GM19438 (cell line): Measurements from ENCODE around the gene PLPP3.

Source experiments
- ATAC-seq: cut with Tn5 transposase; IDR thresholded peaks from one replicate; pipeline ENCODE4 v1.9.1; 2021; ENCODE audit warnings: low read depth; ENCODE audit not compliant: unreplicated experiment

Gene PLPP3

DNA sequence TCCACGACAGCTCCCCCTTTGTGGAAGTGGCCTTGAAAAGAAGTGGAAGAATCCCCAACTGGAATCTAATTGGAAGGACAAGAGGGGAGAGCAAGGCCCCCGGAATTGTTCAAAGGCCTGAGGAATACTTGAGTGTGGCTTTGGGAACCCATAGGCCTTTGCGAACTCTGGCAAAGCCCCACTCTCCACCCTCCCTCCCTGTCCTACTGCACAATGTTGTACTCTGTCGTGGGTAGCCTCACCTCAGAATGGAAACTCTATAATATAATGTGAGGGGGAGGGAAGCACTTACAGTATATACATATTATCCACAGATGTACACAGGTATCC is 28.5 kb downstream of the PLPP3 start:
- ATAC-seq: no peak

DNA sequence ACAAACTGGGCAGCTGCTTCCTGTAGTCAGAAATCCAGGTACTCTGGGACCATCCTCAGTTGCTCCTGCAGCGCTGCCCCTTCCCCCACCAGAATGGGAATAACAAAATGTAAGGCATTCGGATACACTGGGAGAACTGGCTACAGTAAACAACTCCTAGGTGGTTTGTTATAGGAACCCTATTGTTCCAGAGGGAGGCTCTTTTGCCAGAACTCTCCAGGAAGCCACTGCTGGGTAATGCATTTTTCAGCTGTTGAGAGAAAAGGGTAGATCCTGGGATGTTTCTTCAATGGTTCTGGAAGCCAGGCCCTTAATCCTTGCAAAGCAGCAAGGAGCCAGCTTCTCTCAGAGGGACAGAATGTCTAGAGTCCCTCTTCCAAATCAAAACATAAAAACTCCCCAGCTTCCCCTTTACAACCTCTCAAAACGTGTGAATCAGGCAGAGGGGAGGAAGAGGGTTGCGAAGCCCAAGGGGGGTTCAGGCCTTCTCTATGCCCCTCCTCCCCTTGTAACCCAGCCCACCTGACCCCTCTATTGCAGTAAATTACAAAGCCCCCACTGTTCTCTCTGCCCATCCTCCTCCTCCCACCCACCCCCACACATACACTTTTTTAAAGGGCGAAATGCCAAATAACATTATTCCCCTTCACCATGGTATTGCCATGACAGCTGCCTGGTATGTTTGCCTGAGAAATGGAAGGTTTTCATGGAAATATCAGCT is 29.1 kb downstream of the PLPP3 start:
- no peak for ATAC-seq

GRCh38 chr1:56548571-56548970 is 30.8 kb downstream of the PLPP3 start:
- no peak for ATAC-seq

DNA sequence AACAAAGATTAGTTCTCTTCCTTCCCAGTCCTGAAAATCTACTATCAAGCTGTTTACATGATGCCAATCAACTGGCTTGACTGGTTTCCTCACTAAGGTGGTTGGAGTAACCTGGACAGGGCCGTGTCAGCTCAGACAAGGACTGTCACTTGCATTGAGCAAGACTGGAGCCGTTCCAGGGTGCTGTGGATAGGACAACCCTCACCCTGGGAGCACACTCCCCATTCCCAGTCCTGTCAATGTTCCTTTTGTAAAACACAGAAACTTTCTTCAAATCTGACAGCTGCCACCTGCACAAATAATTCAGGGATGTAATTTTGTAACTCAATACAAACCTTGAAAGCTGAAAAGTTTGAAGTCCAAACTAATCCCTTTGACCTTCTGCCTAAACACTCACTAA is 31.4 kb downstream of the PLPP3 start:
- ATAC-seq: no peak

DNA sequence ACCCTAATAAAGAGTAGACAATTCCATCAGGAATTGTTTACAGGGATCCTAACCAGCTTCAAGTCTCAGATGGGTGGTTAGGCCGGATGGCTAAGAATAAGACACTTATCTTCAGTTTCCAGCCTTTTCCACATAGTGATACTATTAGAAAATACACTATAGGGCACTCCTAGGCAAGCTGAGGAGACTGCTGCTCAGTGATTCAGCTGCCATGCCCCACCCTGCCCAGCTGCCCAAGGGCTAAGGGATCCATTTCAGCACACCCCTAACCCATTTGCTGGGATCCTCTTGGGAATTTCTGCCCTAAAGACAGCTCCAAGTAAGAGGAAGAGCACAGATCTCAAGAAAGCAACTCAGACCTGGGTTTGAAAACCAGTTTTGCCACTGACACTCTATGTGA is 31.9 kb downstream of the PLPP3 start:
- no peak for ATAC-seq

GRCh38 chr1:56545711-56546110 is 33.7 kb downstream of the PLPP3 start:
- ATAC-seq: no peak

- no peak for ATAC-seq
Measured at GRCh38 chr1:56543783-56544612, 35.4 kb downstream of the PLPP3 start.

DNA sequence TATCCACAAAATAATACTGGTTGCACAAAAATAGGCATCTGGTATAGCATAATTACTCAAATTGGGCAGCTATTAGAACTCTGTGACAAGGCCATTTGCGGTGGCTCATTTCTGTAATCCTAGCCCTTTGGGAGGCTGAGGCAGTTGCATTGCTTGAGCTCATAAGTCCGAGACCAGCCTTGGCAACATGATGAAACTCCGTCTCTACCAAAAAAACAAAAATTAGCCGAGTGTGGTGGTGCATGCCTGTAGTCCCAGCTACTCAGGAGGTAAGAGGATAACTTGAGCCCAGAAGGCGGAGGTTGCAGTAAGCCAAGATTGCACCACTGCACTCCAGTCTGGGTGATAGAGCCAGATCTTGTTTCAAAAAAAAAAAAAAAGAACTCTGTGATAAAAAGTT is 36.7 kb downstream of the PLPP3 start:
- no peak for ATAC-seq

DNA sequence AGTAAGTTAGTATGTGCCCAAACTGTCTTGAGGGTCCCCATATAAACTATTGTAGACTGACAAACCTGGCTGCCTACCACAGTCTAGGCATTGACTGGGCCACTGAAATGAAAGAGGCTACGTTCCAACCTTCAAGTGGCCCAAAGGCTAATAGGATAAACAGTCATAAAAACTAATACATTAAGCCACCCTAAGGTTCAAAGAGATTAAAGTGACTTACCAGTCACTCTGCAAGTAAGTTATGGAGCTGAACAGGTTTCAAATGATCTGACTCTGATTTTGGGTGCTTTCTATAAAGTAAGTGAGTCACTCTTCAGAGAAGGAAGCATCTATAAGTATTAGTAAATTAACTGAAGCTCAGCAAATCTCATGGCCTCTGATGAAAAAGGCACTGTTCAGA is 38.0 kb downstream of the PLPP3 start:
- no peak for ATAC-seq

GRCh38 chr1:56540467-56540866 is 38.9 kb downstream of the PLPP3 start:
- no peak for ATAC-seq

- no peak for ATAC-seq
Measured at GRCh38 chr1:56539520-56539931, 39.8 kb downstream of the PLPP3 start.

- no peak for ATAC-seq
Measured at GRCh38 chr1:56538532-56538931, 40.8 kb downstream of the PLPP3 start.

DNA sequence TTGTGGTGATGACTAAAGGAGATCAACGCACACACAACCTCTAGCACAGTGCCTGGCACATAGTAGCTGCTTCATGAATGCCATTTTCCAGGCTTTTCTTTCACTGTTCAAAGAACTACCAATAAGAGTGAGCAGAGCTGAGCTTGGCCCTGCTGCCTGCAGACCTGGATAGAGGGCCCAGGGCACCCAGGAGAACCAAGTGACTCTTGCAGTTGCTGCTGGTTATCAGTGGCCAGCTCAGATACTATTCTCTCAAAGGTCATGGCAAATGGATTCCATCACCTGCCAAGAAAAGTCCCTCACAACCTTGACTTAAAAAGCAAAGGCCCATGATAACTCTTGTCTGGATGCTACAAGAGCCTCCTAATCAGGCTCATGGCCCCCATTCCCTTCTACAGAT is 41.7 kb downstream of the PLPP3 start:
- no peak for ATAC-seq

GRCh38 chr1:56535939-56536338 is 43.4 kb downstream of the PLPP3 start:
- ATAC-seq: no peak

DNA sequence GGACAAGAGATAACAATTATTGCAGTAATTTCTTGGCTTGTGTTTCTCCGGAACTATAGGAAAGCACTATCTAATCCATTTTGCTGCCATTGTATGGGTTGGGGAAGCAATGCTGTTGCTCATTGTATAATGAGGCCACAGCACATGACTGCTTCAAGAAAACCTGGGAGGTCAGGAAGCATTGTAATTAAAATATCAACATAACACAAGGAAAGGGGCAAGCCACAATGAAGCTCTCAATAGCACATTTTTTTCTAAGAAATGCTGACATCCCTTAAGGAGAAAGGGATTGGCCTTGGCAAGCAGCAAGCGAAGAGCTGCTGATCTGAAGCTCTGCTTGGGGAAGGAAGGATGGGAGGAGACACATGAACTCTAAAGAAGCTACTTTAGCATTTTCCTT is 44.0 kb downstream of the PLPP3 start:
- no peak for ATAC-seq

DNA sequence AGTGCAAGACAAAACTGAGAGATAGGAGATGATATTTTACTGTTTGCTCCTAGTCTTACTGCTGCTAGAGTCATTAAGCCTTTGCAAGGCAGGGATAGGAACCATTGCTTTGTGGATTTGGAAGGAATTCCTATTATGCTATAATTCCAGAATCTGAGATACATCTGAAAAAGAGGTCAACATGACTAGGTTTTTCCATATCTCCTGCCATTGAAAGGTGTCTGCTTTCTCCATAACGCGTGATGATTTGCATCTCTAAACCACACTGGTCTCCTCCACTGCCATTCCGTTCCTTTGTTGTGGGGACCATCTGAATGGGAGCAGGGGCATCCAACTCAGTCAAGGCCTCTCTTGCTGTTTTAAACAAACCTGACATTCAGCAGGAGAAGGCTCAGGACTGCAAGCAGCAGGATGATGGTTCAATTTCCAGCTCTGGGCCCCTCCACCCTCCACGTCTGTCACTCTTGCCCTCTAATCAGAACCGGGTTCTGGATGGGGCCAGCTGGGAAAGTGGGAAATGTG is 45.2 kb downstream of the PLPP3 start:
- ATAC-seq: no peak

DNA sequence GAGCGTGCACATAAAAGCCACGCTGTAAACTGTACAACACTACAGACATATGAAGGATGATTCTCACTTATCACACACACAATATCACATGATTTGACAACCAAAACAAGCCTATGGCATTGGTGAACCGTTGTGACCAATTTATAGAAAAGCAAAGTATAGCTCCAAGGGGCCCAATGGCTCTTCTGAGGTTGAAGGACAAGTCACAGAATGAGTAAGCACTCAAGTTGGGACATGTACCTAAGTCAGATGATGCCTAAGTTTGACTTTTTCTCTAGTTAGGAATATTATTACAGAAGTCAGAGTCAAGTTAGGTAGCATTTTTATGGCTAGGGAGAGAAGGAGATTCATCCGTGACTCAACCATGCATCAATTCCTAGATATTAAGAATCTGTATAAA is 45.7 kb downstream of the PLPP3 start:
- no peak for ATAC-seq

DNA sequence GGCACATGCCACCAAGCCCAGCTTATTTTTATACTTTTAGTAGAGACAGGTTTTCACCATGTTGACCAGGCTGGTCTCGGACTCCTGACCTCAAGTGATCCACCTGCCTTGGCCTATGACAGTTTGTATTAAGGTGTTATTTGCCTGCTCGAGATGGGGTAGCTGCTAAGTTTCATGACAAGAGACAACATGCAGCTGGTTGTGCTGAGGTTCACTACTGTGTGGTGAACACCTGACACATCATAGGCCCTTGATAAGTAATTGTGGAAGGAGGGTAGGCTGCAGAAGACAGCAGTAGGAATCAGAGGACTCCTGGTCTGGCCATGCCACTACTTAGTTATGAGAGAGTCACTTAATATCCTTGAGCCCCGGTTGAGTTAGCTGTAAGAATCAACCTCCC is 46.2 kb downstream of the PLPP3 start:
- no peak for ATAC-seq

DNA sequence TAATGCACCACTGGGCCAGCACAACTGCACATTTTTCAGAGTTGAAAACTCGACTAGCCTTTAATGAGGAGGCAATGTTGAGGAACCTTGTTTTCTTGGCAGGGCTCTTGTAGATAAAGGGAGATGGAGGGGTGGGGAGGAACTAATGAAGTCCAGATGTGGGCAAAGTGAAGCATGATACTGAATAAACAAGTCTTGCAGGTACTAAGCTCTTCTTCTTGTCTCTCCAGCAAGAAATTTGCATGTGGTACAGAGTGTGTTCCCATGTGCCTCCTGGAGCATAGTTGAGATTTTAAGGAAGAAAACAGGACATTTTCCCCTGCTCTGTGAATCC is 47.0 kb downstream of the PLPP3 start:
- ATAC-seq: no peak

DNA sequence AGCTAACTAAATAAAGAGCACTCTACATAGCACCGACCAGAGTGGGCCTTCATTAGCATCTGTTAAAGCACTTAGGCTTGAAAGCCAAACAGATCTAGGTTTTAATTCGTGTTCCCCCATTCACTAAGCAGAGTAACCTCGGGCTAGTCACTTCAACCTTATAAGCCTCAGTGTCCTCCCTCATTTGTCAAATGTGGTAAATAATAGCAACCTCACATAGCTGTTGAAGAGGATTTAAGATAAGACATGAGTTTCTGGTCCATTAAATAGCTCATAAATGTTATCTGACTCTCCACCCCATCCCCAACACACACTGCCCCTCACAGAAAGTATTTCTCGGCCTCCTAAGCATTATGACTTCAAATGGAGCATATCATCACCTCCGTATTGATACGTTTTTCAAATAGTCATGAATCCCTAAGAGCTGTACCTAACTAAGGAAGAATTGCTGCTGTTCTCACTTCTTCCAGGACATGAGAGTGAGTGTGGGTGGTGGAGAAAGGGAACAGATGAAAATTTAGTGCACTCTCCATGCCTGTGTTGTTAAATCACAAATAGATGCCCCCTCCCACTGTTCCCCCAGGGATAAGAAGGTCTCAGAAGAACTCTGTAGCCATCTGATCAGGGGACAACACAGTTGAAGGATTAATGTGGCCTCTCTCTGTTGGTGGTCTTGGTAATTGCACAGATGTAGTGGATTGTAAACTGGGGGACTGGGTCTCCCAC is 47.6 kb downstream of the PLPP3 start:
- ATAC-seq: no peak

GRCh38 chr1:56529801-56530200 is 49.6 kb downstream of the PLPP3 start:
- no peak for ATAC-seq
